Measurements from ENCODE around the gene CELF2. TPM values are rescaled to one million over a fixed set of nuclear protein-coding genes. Genes with fewer than 3 reads are reported as not detected.

CELF2 gene
- total RNA-seq, 2 donors from 2014 or later, result 63.2 to 69.4 TPM

- Histone ChIP-seq H3K4me1 (peaks cover 0 to 25% of the 10 kb centered on the region in 2 donors), H3K4me3 (no peak overlapping the region), H3K9me3 (peaks cover 0 to 5% of the 10 kb centered on the region in 2 donors), H3K27me3 (no peaks in the 10 kb centered on the region), H3K36me3 (peaks cover 14% of the 10 kb centered on the region), H3K27ac (no peak overlapping the region)
- TF ChIP-seq, protein P1, sequence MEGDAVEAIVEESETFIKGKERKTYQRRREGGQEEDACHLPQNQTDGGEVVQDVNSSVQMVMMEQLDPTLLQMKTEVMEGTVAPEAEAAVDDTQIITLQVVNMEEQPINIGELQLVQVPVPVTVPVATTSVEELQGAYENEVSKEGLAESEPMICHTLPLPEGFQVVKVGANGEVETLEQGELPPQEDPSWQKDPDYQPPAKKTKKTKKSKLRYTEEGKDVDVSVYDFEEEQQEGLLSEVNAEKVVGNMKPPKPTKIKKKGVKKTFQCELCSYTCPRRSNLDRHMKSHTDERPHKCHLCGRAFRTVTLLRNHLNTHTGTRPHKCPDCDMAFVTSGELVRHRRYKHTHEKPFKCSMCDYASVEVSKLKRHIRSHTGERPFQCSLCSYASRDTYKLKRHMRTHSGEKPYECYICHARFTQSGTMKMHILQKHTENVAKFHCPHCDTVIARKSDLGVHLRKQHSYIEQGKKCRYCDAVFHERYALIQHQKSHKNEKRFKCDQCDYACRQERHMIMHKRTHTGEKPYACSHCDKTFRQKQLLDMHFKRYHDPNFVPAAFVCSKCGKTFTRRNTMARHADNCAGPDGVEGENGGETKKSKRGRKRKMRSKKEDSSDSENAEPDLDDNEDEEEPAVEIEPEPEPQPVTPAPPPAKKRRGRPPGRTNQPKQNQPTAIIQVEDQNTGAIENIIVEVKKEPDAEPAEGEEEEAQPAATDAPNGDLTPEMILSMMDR (IDR thresholded peaks at IDR 0.05), result no peak
- no peak for DNase-seq (ENCODE audit: low spot score)
Observed at GRCh38 chr10:11236234-11236633, 218.6 kb downstream of the CELF2 start.

- DNase-seq (ENCODE audit: low spot score), result no peak
- H3K4me3 ChIP-seq, result no peak overlapping the region
- no peaks in the 10 kb centered on the region for H3K27me3 ChIP-seq
- H3K36me3 ChIP-seq, result peaks cover 8% of the 10 kb centered on the region
- H3K4me1 ChIP-seq, result peaks cover 0 to 38% of the 10 kb centered on the region in 2 donors
- H3K9me3 ChIP-seq, result peaks cover 0 to 2% of the 10 kb centered on the region in 2 donors
- TF ChIP-seq, protein P1 (IDR thresholded peaks at IDR 0.05), result no peak
- no peak overlapping the region for H3K27ac ChIP-seq
Observed at GRCh38 chr10:11237571-11237970, 219.9 kb downstream of the CELF2 start.

DNA sequence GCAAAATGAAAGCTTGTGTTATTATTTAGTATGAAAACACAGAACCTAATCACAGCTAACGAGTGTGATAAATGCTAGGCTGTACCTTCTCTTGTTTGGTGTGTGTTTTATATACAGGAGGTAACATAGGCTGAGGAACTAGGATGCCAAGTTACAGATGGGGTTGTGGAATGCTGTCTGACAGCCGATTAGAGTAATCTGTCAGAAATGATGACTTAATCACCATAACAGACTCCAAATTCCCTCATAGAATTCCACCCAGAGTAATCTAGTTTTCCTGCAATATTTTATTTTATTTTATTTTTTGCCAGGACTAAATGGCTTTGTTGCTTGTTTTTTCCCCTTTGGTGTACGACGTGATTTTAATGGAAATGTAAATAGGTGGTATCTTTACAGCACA lies 221.2 kb downstream of the CELF2 start:
- no peak for DNase-seq (ENCODE audit: low spot score)
- peaks cover 0 to 45% of the 10 kb centered on the region in 2 donors for H3K4me1 ChIP-seq
- H3K27me3 ChIP-seq, result no peaks in the 10 kb centered on the region
- H3K27ac ChIP-seq, result no peak overlapping the region
- H3K4me3 ChIP-seq, result no peak overlapping the region
- H3K36me3 ChIP-seq, result no peaks in the 10 kb centered on the region
- no peaks in the 10 kb centered on the region for H3K9me3 ChIP-seq
- TF ChIP-seq, protein P1 (IDR thresholded peaks at IDR 0.05), result no peak

GRCh38 chr10:11240641-11241040 lies 223.0 kb downstream of the CELF2 start:
- TF ChIP-seq, protein P1 (IDR thresholded peaks at IDR 0.05), result no peak
- peaks cover 0 to 39% of the 10 kb centered on the region in 2 donors for H3K4me1 ChIP-seq

GRCh38 chr10:11242443-11243387 lies 225.0 kb downstream of the CELF2 start:
- Histone ChIP-seq H3K4me1 (peaks cover 0 to 39% of the 10 kb centered on the region in 2 donors), H3K27ac (peak overlapping the region; percentile 78 to 80), H3K4me3 (no peak overlapping the region), H3K36me3 (no peaks in the 10 kb centered on the region), H3K9me3 (no peaks in the 10 kb centered on the region), H3K27me3 (no peaks in the 10 kb centered on the region)
- DNase-seq (ENCODE audit: low spot score), result no peak
- TF ChIP-seq, protein P1 (IDR thresholded peaks at IDR 0.05), result no peak

More at GRCh38 chr10:11240641-11241040, 223.0 kb downstream of the CELF2 start:
- no peak for DNase-seq (ENCODE audit: low spot score)
- Histone ChIP-seq H3K36me3 (no peaks in the 10 kb centered on the region), H3K27ac (no peak overlapping the region), H3K4me3 (no peak overlapping the region), H3K9me3 (no peaks in the 10 kb centered on the region), H3K27me3 (no peaks in the 10 kb centered on the region)
